HAP-1 (cell line): ENCODE measurements around the gene KRT39.

Experiments used
- DNase-seq, 2 experiments: peaks; one replicate each; pipeline ENCODE4 v3.0.0-alpha.2; 2016 to 2020; ENCODE audit warnings: low spot score in 2 of 2
- H3K27me3 ChIP-seq: fragments of 250-450 bp; sonication (Bioruptor Pico); 2 replicates; pipeline ENCODE4 v1.5.1; 2020; ENCODE audit warnings: low read depth, mild to moderate bottlenecking, moderate library complexity
- H3K36me3 ChIP-seq: fragments of 250-450 bp; sonication (Bioruptor Pico); replicated peaks from 2 replicates; pipeline ENCODE4 v1.5.1; 2020; ENCODE audit warnings: mild to moderate bottlenecking
- H3K4me1 ChIP-seq: fragments of 250-450 bp; sonication (Bioruptor Pico); 2 replicates; pipeline ENCODE4 v1.5.1; 2020; ENCODE audit warnings: mild to moderate bottlenecking
- H3K4me3 ChIP-seq: fragments of 250-450 bp; sonication (Bioruptor Pico); 2 replicates; pipeline ENCODE4 v1.5.1; 2020; ENCODE audit warnings: mild to moderate bottlenecking, moderate library complexity
- H3K9me3 ChIP-seq: fragments of 250-450 bp; sonication (Bioruptor Pico); 2 replicates; pipeline ENCODE4 v1.5.1; 2020; ENCODE audit warnings: mild to moderate bottlenecking, moderate library complexity
- in situ Hi-C: fragments of 300-500 bp; cut with MboI; formaldehyde crosslinking; loops from 3 replicates; pipeline ENCODE4 v1.14.3; 2020; ENCODE audit warnings: low sequenced_read_pairs, inconsistent platforms, mixed read lengths

Gene KRT39

DNA sequence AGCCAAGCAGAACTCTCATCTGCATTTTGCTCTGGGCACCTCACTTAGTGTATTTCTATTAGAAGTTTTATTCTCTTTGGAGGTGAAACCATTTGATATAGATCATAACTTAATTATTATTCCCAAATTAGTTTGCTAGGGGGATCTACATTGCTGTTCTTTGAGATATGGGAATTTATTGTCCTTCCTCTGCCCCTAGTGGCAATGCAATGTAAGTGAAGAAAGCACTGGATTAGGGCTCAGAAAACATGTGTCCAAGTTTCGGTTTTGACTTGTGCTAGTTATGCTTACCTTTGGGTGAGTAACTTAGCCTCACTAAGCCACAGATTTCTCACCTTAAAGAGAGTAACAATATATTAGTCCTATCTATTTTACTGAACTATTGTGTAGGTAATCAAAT, 2.9 kb downstream of the KRT39 start:
- no peaks in the 10 kb centered on the region for H3K4me1 ChIP-seq
- H3K27me3 ChIP-seq: peaks cover 4% of the 10 kb centered on the region; the same call in 1 of the 2 replicates
- no peaks in the 10 kb centered on the region for H3K36me3 ChIP-seq
- H3K9me3 ChIP-seq: no peaks in the 10 kb centered on the region
- no peak overlapping the region for H3K4me3 ChIP-seq
- DNase-seq: peak in 1 of 2 experiments; percentile 44
- in situ Hi-C loops: no loop called here

GRCh38 chr17:40962059-40962561, 4.6 kb downstream of the KRT39 start:
- DNase-seq: no peak
- Histone ChIP-seq H3K36me3 (no peaks in the 10 kb centered on the region), H3K27me3 (peaks cover 4% of the 10 kb centered on the region; the same call in 1 of the 2 replicates), H3K4me1 (no peaks in the 10 kb centered on the region), H3K4me3 (no peak overlapping the region), H3K9me3 (no peaks in the 10 kb centered on the region)
- in situ Hi-C loops: no loop called here

- Histone ChIP-seq H3K4me3 (no peak overlapping the region), H3K27me3 (peaks cover under 1% of the 10 kb centered on the region; the same call in 1 of the 2 replicates), H3K9me3 (no peaks in the 10 kb centered on the region), H3K4me1 (no peaks in the 10 kb centered on the region; the same call in 1 of the 2 replicates), H3K36me3 (no peaks in the 10 kb centered on the region)
- no peak for DNase-seq
- in situ Hi-C loops: no loop called here
These were observed 5.2 kb downstream of the KRT39 start for GRCh38 chr17:40961591-40961990.

- H3K4me1 ChIP-seq: no peaks in the 10 kb centered on the region; the same call in 1 of the 2 replicates
- no peaks in the 10 kb centered on the region for H3K36me3 ChIP-seq
- no peak for DNase-seq
- no peak overlapping the region for H3K4me3 ChIP-seq
- H3K9me3 ChIP-seq: no peaks in the 10 kb centered on the region
- in situ Hi-C loops: no loop called here
- no peaks in the 10 kb centered on the region for H3K27me3 ChIP-seq
These were observed 6.6 kb downstream of the KRT39 start for GRCh38 chr17:40960144-40960543.

- Histone ChIP-seq H3K9me3 (no peaks in the 10 kb centered on the region), H3K4me1 (no peaks in the 10 kb centered on the region; the same call in 1 of the 2 replicates), H3K4me3 (no peak overlapping the region), H3K27me3 (no peaks in the 10 kb centered on the region), H3K36me3 (no peaks in the 10 kb centered on the region)
- in situ Hi-C loops: no loop called here
- no peak for DNase-seq
These were observed 8.4 kb downstream of the KRT39 start for GRCh38 chr17:40958086-40958953.

GRCh38 chr17:40956401-40957254, 10.1 kb downstream of the KRT39 start:
- no peak for DNase-seq
- Histone ChIP-seq H3K36me3 (no peaks in the 10 kb centered on the region), H3K4me3 (no peak overlapping the region), H3K9me3 (no peaks in the 10 kb centered on the region), H3K27me3 (no peaks in the 10 kb centered on the region), H3K4me1 (no peaks in the 10 kb centered on the region; the same call in 1 of the 2 replicates)
- in situ Hi-C loops: no loop called here

GRCh38 chr17:40953881-40954280, 12.9 kb downstream of the KRT39 start:
- no peak for DNase-seq
- no peaks in the 10 kb centered on the region for H3K9me3 ChIP-seq
- peaks cover 10% of the 10 kb centered on the region for H3K4me1 ChIP-seq
- H3K36me3 ChIP-seq: no peaks in the 10 kb centered on the region
- H3K4me3 ChIP-seq: no peak overlapping the region
- H3K27me3 ChIP-seq: no peaks in the 10 kb centered on the region
- in situ Hi-C loops: no loop called here

DNA sequence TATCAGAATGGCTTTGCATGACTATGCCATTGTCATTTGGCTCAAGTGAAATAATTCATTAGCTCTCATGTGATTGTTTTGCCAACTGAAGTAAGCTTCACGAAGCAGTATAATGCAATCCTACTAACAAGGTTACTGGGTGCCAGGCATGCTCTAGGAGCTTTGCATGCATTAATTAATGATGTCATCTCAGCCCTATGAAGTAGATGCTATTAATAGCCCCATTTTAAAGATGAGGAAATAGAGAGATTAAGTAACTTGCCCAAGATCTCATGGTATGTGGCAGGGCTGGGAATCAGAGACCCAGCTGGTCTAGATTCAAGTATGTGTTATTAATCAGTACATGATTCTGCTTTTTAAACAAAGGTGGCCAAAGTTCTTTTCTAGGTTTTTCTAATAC, 14.1 kb downstream of the KRT39 start:
- Histone ChIP-seq H3K27me3 (no peaks in the 10 kb centered on the region), H3K4me1 (peaks cover 10% of the 10 kb centered on the region), H3K36me3 (no peaks in the 10 kb centered on the region), H3K9me3 (no peaks in the 10 kb centered on the region), H3K4me3 (no peak overlapping the region)
- in situ Hi-C loops: no loop called here
- no peak for DNase-seq

GRCh38 chr17:40952154-40952553, 14.6 kb downstream of the KRT39 start:
- Histone ChIP-seq H3K27me3 (no peaks in the 10 kb centered on the region), H3K4me1 (peaks cover 10% of the 10 kb centered on the region), H3K4me3 (no peak overlapping the region), H3K9me3 (no peaks in the 10 kb centered on the region), H3K36me3 (no peaks in the 10 kb centered on the region)
- no peak for DNase-seq
- in situ Hi-C loops: no loop called here

DNA sequence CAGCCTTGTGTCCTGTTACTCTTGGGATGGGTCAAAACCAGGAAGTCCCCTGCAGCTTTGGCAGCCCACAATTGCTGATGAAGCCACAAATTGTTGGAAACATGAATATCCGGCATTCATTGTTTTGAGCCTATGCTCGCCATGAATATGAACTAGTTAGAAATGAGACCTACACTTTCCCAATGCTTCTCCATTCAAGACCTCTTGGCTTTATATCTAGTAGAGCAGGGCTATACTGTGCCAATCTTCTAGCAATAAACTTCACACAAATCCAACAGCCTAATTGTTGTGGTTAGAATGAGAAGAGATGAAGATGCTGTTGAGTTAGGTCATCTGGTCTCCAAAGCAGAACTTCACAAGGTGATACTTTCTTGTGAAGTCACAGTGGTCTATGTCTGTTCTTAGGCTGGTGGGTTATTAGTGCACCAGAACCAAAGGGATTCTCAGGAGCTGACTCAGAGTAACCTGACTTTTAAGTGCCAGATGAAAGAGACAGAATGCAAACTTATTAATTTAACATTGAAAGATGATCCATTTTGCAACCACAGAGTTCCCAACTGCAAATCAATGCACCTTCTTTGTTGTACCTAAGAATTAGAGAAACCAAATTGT, 15.6 kb downstream of the KRT39 start:
- Histone ChIP-seq H3K4me3 (no peak overlapping the region), H3K4me1 (peaks cover 10% of the 10 kb centered on the region), H3K9me3 (no peaks in the 10 kb centered on the region), H3K36me3 (no peaks in the 10 kb centered on the region), H3K27me3 (no peaks in the 10 kb centered on the region)
- DNase-seq: no peak
- in situ Hi-C loops: no loop called here

DNA sequence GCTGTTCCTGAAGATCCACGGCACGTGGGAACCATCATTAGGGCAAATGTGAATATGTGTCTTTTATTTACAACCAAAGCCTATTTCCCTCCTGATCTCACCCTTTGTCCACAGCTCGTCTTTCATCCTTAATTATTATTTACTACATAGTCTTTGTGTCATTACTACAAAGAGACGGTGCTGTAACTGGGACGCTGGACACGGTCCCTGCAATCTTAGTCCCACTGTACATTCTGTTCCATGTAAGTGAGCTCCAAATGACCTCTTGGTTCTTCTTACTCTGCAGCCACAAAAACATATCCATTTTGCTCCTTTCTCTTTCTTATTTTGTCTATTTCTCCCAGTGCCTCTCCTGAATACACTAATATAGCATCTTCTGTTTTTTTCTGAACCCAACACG, 16.6 kb downstream of the KRT39 start:
- Histone ChIP-seq H3K27me3 (no peaks in the 10 kb centered on the region), H3K4me3 (no peak overlapping the region), H3K9me3 (no peaks in the 10 kb centered on the region), H3K36me3 (no peaks in the 10 kb centered on the region), H3K4me1 (peaks cover 12% of the 10 kb centered on the region)
- peak in 1 of 2 experiments; percentile 13 for DNase-seq
- in situ Hi-C loops: no loop called here

GRCh38 chr17:40949418-40949817, 17.3 kb downstream of the KRT39 start:
- in situ Hi-C loops: no loop called here
- H3K4me1 ChIP-seq: peaks cover 15% of the 10 kb centered on the region
- H3K27me3 ChIP-seq: no peaks in the 10 kb centered on the region
- H3K4me3 ChIP-seq: no peak overlapping the region
- DNase-seq: peak; percentile 21 to 38
- H3K36me3 ChIP-seq: no peaks in the 10 kb centered on the region
- no peaks in the 10 kb centered on the region for H3K9me3 ChIP-seq

DNA sequence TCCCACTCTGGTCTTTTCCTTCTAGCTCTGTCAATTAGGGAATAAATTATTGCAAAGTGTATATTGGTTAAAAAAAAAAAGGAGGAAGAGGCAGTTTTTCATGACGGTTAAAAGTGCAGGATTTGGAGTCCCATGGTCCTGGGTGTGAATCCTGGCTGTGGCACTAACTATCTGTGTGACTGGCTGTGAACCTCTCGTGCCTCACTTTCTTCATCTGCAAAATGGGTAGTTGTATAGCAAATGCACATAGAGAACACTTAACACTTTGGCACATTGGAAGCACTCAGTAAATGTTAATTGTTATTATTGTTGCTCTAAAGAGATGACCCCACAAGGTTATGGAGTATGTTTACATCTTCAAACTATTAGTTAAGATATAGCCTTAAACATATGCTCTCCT, 18.8 kb downstream of the KRT39 start:
- Histone ChIP-seq H3K4me1 (peaks cover 15% of the 10 kb centered on the region), H3K9me3 (no peaks in the 10 kb centered on the region), H3K36me3 (no peaks in the 10 kb centered on the region), H3K27me3 (no peaks in the 10 kb centered on the region), H3K4me3 (no peak overlapping the region)
- DNase-seq: no peak
- in situ Hi-C loops: no loop called here
